Nasal cavity respiratory epithelium epithelial cell of viscerocranial mucosa (primary cell): ENCODE data around the gene PLCH1. TPM values are rescaled to one million over a fixed set of nuclear protein-coding genes. Genes with fewer than 3 reads are reported as not detected.

Experiments
- total RNA-seq: library from RNA; depleted of rRNA; stranded (reverse); fragments of >200 nt; gene quantifications from 2 replicates; pipeline ENCODE4 v1.2.3, GENCODE V29; 2014

Gene PLCH1, protein sequence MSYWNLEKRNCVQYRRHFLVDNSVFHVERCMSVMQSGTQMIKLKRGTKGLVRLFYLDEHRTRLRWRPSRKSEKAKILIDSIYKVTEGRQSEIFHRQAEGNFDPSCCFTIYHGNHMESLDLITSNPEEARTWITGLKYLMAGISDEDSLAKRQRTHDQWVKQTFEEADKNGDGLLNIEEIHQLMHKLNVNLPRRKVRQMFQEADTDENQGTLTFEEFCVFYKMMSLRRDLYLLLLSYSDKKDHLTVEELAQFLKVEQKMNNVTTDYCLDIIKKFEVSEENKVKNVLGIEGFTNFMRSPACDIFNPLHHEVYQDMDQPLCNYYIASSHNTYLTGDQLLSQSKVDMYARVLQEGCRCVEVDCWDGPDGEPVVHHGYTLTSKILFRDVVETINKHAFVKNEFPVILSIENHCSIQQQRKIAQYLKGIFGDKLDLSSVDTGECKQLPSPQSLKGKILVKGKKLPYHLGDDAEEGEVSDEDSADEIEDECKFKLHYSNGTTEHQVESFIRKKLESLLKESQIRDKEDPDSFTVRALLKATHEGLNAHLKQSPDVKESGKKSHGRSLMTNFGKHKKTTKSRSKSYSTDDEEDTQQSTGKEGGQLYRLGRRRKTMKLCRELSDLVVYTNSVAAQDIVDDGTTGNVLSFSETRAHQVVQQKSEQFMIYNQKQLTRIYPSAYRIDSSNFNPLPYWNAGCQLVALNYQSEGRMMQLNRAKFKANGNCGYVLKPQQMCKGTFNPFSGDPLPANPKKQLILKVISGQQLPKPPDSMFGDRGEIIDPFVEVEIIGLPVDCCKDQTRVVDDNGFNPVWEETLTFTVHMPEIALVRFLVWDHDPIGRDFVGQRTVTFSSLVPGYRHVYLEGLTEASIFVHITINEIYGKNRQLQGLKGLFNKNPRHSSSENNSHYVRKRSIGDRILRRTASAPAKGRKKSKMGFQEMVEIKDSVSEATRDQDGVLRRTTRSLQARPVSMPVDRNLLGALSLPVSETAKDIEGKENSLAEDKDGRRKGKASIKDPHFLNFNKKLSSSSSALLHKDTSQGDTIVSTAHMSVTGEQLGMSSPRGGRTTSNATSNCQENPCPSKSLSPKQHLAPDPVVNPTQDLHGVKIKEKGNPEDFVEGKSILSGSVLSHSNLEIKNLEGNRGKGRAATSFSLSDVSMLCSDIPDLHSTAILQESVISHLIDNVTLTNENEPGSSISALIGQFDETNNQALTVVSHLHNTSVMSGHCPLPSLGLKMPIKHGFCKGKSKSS (N-terminal part only)
- total RNA-seq = 0.14 and 0.34 TPM in 2 replicates

GRCh38 chr3:155744626-155745324 is at the start of gene PLCH1:
Gene PLCH1 (minus strand): TSS chr3:155745071. CDS start chr3:155704224, 40,847 bp downstream.

Other genes with a start within 250 kb of the PLCH1 start
- 1.9 and 3.8 TPM in 2 replicates for gene C3orf33, start 61.2 kb upstream of the PLCH1 start, total RNA-seq
- 59.7 and 81.7 TPM in 2 replicates for gene SLC33A1, start 109.4 kb upstream of the PLCH1 start, total RNA-seq
- 28.0 and 54.5 TPM in 2 replicates for gene GMPS, start 125.6 kb upstream of the PLCH1 start, total RNA-seq